GM20000 (cell line): ENCODE data around the gene CMC4.
A peak's percentile ranks its signal among the peaks of the same experiment; 100 is the strongest.

Source experiments
- DNase-seq: peaks from one replicate; pipeline ENCODE4 v3.0.0; 2012; ENCODE audit warnings: low spot score
- TF ChIP-seq, protein P1 (sequence below): IDR thresholded peaks from 2 replicates; pipeline ENCODE4 v1.5.1; 2012; ENCODE audit warnings: mild to moderate bottlenecking, control low read depth; ENCODE audit errors: extremely low read depth, missing control alignments

The CMC4 gene

DNA sequence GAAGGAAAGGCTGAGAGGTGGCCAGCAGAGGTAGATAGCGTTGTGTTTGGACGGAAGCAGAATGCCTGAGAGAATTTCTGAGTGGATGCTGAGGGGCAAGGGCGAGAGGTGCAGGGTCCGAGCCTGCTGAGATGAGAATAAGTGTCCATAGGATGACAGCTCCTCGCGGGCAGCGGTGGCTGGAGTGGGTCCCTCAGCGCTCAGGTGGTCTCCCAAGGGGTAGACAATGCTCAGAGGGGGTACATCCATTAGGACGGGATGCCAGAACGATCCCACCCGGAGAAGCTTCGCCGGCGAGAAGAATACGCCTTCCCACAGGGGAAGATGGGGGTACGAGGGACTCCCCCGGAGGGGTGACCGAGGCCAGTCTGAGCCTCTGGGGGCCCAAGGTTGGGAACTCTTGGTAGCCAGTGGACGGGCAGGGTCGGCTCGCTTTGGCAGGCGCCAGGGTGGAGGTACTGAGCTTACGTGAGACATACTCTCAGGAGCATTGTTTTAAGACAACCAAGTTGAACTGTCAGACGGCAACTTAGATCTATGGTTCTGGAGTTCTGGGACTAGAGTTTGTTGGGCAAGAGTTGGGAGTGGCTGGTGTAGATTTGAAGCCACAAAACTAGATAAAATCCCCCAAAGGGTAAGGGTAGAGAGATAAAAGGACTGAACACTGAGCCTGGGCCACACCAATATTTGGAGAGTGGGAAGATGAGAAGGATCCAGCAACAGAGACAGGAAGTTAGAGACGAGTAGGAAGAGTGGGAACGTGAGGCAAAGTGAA, 16.2 kb upstream of the CMC4 start:
- no peak for DNase-seq
- TF ChIP-seq, protein P1, sequence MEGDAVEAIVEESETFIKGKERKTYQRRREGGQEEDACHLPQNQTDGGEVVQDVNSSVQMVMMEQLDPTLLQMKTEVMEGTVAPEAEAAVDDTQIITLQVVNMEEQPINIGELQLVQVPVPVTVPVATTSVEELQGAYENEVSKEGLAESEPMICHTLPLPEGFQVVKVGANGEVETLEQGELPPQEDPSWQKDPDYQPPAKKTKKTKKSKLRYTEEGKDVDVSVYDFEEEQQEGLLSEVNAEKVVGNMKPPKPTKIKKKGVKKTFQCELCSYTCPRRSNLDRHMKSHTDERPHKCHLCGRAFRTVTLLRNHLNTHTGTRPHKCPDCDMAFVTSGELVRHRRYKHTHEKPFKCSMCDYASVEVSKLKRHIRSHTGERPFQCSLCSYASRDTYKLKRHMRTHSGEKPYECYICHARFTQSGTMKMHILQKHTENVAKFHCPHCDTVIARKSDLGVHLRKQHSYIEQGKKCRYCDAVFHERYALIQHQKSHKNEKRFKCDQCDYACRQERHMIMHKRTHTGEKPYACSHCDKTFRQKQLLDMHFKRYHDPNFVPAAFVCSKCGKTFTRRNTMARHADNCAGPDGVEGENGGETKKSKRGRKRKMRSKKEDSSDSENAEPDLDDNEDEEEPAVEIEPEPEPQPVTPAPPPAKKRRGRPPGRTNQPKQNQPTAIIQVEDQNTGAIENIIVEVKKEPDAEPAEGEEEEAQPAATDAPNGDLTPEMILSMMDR, result no peak

DNA sequence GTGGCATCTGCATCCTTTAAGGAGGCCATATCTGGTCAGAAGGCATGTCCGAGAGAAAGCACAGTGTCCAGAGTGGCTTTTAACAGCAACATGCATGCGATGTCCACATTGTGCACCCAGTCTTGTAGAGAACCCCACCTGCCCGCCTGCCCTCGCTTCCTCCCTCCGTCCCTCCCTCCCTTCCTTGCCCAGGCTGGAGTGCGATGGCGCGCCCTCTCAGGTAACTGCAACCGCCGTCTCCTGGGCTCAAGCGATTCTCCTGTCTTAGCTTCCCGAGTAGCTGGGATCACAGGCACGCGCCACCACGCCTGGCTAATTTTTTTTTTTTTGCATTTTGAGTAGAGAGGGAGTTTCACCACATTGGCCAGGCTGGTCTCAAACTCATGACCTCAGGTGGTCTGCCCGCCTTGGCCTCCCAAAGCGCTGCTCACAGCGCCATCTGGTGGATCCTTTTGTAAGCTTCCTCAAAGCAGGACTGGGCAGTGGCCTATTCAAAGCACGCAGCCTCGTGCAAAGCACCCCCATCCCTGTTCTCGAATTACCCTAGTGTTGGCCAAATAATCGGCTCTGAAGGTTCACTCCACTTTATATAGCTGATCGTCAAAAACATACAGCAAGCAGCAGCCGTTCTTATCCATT, 15.4 kb upstream of the CMC4 start:
- DNase-seq, result no peak
- TF ChIP-seq, protein P1, result peak; percentile 18

DNA sequence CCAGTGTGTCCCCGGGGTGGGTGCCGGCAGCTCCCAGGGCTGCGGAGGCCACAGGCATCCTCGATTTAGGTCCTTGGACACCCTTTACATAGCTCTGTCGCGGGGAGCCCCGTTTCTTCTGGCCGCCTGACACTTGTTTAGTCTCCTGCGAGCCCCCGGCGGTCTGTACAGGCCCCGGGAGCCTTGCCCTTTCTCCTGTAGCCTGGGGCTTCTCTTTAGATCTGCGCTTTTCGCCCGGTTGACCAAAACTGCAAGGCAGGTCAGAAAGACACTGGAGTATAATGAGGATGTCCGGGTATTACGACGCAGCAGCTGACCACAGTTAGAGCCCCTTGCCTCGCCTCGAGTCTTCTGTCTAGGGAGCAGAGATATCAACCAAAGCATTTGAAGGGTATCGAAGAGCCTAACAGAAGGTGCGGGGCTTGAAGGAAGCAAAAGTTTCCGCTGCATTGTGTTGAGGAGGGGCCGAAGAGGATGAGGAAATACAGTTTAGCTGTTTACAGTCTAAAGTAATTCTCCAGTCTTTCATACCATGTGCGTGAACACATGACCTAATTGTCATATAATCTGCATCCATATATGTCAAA, 851 bp upstream of the CMC4 start:
- TF ChIP-seq, protein P1, result no peak
- DNase-seq, result no peak

DNA sequence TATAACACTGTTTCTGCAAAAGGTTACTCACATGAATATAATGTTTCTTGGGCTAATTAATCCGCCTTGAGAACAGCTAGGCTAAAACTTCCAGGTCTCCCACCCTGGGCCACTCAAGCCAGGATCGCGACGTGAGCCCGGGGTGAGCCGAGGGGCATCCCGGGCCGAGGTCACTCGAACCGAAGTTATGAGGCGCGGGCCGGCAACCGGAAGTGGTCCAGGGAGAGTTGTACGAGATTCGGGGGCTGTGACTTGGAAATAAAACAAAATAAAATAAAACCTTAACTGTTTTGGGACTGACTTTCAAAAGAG, 317 bp downstream of the CMC4 start:
- DNase-seq, result no peak
- TF ChIP-seq, protein P1, result no peak

DNA sequence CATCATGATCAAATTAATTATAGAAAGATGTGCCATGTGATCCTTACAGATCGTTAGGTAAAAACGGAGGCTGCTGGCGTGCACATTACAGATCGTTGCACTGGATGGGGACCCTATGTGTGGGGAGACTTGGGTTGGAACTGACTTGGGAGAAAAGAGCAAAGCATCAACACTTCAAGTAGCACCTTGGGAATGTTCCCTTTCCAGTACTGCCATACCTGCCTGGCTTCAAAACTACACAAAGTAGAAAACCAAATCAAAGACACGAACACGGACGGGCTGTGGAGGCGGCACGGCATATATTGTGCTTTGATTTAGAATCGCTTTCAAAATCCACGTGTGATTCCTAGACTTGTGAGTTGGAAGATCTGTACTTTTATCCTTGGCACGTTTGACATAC, 898 bp downstream of the CMC4 start:
- DNase-seq, result no peak

DNA sequence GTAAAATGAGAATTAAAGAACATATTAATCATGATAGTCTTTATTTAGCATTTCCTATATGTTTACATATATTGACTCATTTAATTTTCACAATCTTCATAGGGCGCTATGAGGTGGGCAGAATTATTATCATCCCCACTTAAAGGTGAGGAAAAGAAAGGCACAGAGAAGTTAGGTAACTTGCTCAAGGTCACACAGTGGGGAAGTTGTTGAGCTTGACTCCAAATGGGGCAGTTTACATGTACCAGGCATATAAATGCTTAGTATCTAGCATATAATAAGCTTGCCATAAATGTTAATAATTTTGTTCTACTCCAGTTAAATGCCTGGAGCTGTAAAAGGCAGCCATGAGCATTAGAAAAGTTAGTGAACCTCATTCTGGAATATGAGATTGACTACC, 1.5 kb downstream of the CMC4 start:
- no peak for DNase-seq
- TF ChIP-seq, protein P1, result no peak

More for the DNA sequence above, 898 bp downstream of the CMC4 start:
- TF ChIP-seq, protein P1, result no peak

DNA sequence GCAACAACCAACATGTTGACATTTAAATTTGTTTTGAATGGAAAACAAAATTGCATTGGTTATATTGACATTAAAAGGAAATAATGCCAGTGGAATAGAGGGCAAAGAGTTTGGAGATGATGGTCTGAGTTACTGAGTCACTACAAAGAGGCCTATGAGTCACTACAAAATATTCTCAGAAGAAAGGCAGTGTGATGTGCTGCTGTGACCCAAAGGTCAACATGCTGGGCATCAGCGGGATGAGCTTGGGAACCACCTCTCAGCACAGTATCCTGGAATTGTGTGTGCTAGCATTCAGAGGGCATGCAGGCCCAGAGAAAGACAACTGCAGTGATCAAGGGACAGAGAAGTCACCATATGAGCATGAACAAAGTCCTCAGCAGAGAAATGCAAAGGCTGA, 2.8 kb downstream of the CMC4 start:
- TF ChIP-seq, protein P1, result no peak
- DNase-seq, result no peak
